Endothelial cell of umbilical vein (primary cell): ENCODE results near the gene STXBP5. TPM values are rescaled to one million over a fixed set of nuclear protein-coding genes. Genes with fewer than 3 reads are reported as not detected.

Experiments
- BruUV-seq: library from RNA; stranded (reverse); fragments of 400-500 nt; replicated peaks from 2 replicates; lab custom pipeline; 2021; lab: Mats Ljungman, UMichigan
- CTCF ChIA-PET: fragments of 300-600, 350-600 bp; sonication (Branson Sonifier 250); formaldehyde crosslinking; loops from one replicate; lab custom pipeline; 2021; ENCODE audit warnings: antibody characterized with exemption, inconsistent platforms; lab: Charles Lee
- POLR2A ChIA-PET: fragments of 300-600, 350-600 bp; sonication (Branson Sonifier 250); formaldehyde crosslinking; loops from one replicate; lab custom pipeline; 2021; ENCODE audit warnings: antibody characterized with exemption, inconsistent platforms; lab: Charles Lee
- DNase-seq: peaks from one replicate; pipeline ENCODE4 v3.0.0-alpha.2; 2011; ENCODE audit warnings: low read depth, low spot score
- FAIRE-seq: peaks from 2 replicates; lab custom pipeline; 2011; peaks lifted over from hg19 to GRCh38; lab: Jason Lieb, UNC
- H2AFZ ChIP-seq: 2 replicates; pipeline ENCODE4 v1.6.0; 2012; ENCODE audit warnings: low read depth, low read length, control low read depth, inconsistent platforms
- H3K27ac ChIP-seq: 2 replicates; pipeline ENCODE4 v1.5.1; 2011; ENCODE audit warnings: low read depth, mild to moderate bottlenecking, control low read depth, low read length, moderate library complexity; ENCODE audit not compliant: insufficient read depth
- H3K27me3 ChIP-seq, 2 experiments: 2 replicates each; pipeline versions ENCODE4 v1.6.0 to v1.6.1; 2011; ENCODE audit warnings: low read length in 2 of 2, mixed read lengths in 1 of 2; ENCODE audit not compliant: control insufficient read depth in 2 of 2, insufficient read depth in 2 of 2
- H3K36me3 ChIP-seq, 2 experiments: 2 replicates in 1 of 2; 3 replicates in 1 of 2; pipeline ENCODE4 v1.5.1; 2011; ENCODE audit warnings: low read length in 2 of 2, mild to moderate bottlenecking in 1 of 2, moderate library complexity in 1 of 2; ENCODE audit not compliant: control insufficient read depth in 2 of 2, insufficient read depth in 2 of 2; ENCODE audit errors: extremely low read depth in 1 of 2
- H3K4me1 ChIP-seq: 3 replicates; pipeline ENCODE4 v1.5.1; 2011; ENCODE audit warnings: mild to moderate bottlenecking, low read length; ENCODE audit not compliant: control insufficient read depth, insufficient read depth; ENCODE audit errors: extremely low read depth
- H3K4me2 ChIP-seq: 2 replicates; pipeline ENCODE4 v1.6.1; 2011; ENCODE audit warnings: low read length, control low read depth, mixed read lengths; ENCODE audit not compliant: insufficient read depth
- H3K4me3 ChIP-seq, 3 experiments: fragments of 200-600 bp in 1 of 3; sonication (generic), shearing (Covaris generic) in 1 of 3; replicated peaks in 1 of 3; 2 replicates each; pipeline ENCODE4 v1.5.1; 2011 to 2016; ENCODE audit warnings: control low read depth in 3 of 3, low read length in 3 of 3, mild to moderate bottlenecking in 2 of 3, inconsistent platforms in 1 of 3, low read depth in 1 of 3, moderate library complexity in 1 of 3; ENCODE audit not compliant: insufficient read depth in 1 of 3
- H3K79me2 ChIP-seq: 2 replicates; pipeline ENCODE4 v1.6.0; 2012; ENCODE audit warnings: low read length, inconsistent platforms; ENCODE audit not compliant: control insufficient read depth, insufficient read depth
- H3K9ac ChIP-seq: replicated peaks from 2 replicates; pipeline ENCODE3; 2011; ENCODE audit warnings: low read length, control low read depth; ENCODE audit not compliant: insufficient read depth; ENCODE audit errors: extremely low read depth
- H3K9me1 ChIP-seq: replicated peaks from 3 replicates; pipeline ENCODE4 v1.6.0; 2011; ENCODE audit warnings: mild to moderate bottlenecking, low read length; ENCODE audit not compliant: control insufficient read depth, insufficient read depth; ENCODE audit errors: extremely low read depth
- H3K9me3 ChIP-seq: replicated peaks from 2 replicates; pipeline ENCODE4 v1.5.1; 2012; ENCODE audit warnings: low read length, inconsistent platforms; ENCODE audit not compliant: control insufficient read depth, insufficient read depth
- H4K20me1 ChIP-seq: replicated peaks from 2 replicates; pipeline ENCODE3; 2011; ENCODE audit warnings: mild to moderate bottlenecking, low read length; ENCODE audit not compliant: control insufficient read depth, insufficient read depth; ENCODE audit errors: extremely low read depth
- EZH2 ChIP-seq: IDR thresholded peaks from 2 replicates; pipeline ENCODE4 v1.6.1; 2012; ENCODE audit warnings: borderline replicate concordance, low read depth, mild to moderate bottlenecking, moderate library complexity, low read length, inconsistent platforms; ENCODE audit not compliant: severe bottlenecking
- FOS ChIP-seq: IDR thresholded peaks from 2 replicates; pipeline ENCODE4 v1.6.1; 2011; ENCODE audit warnings: mild to moderate bottlenecking, low read length, moderate library complexity, borderline replicate concordance; ENCODE audit not compliant: insufficient read depth
- GATA2 ChIP-seq: IDR thresholded peaks from 2 replicates; pipeline ENCODE4 v1.7.0; 2011; ENCODE audit warnings: low read depth, mild to moderate bottlenecking, moderate library complexity, mixed read lengths, low read length; ENCODE audit not compliant: insufficient read length, insufficient read depth
- JUN ChIP-seq: IDR thresholded peaks from 2 replicates; pipeline ENCODE4 v1.6.1; 2011; ENCODE audit warnings: borderline replicate concordance, low read depth; ENCODE audit not compliant: insufficient read length, insufficient read depth
- MYC ChIP-seq: IDR thresholded peaks from one replicate; pipeline ENCODE4 v1.6.1; 2011; ENCODE audit warnings: mild to moderate bottlenecking, low read depth, low read length
- POLR2A ChIP-seq: IDR thresholded peaks from 2 replicates; pipeline ENCODE4 v1.6.1; 2012; ENCODE audit warnings: low read depth, mild to moderate bottlenecking, control low read depth, low read length
- POLR2AphosphoS5 ChIP-seq: IDR thresholded peaks from 2 replicates; pipeline ENCODE4 v1.6.1; 2012; ENCODE audit warnings: low read depth, mild to moderate bottlenecking, control low read depth, low read length, moderate library complexity; ENCODE audit not compliant: insufficient read depth
- dilution Hi-C: fragments of 300-500 bp; cut with MboI; formaldehyde crosslinking; loops from one replicate; pipeline ENCODE4 v1.15.0; 2019; ENCODE audit warnings: low sequenced_read_pairs; ENCODE audit not compliant: extremely low pct_ligation_motif_present
- intact Hi-C: fragments of 100-400 bp; cut with micrococcal nuclease; formaldehyde crosslinking; loops from one replicate; pipeline ENCODE4 v1.10.0; 2022
- polyA plus RNA-seq, 4 experiments: library from polyadenylated mRNA; depleted of rRNA in 3 of 4; stranded (reverse) in 3 of 4; unstranded in 1 of 4; fragments of >200 nt; gene quantifications; 2 replicates each; pipeline versions ENCODE4 v1.2.1 to v1.2.3, GENCODE V29; 2011 to 2012; ENCODE audit warnings: missing spikeins in 1 of 4
- total RNA-seq: library from RNA; stranded (reverse); gene quantifications from 2 replicates; pipeline ENCODE4 v1.2.3, GENCODE V29; 2021
- TF ChIP-seq, protein P1 (sequence below), 2 donors: IDR thresholded peaks; 1 replicate in 1 of 2; 2 replicates in 1 of 2; pipeline ENCODE4 v1.5.1; 2011; ENCODE audit warnings: low read length in 2 of 2, mild to moderate bottlenecking in 2 of 2, moderate library complexity in 2 of 2, control low read depth in 1 of 2, inconsistent platforms in 1 of 2, low read depth in 1 of 2; ENCODE audit not compliant: insufficient read depth in 1 of 2; ENCODE audit errors: extremely low read depth in 1 of 2
- TF ChIP-seq, protein P2 (sequence below): IDR thresholded peaks from 2 replicates; pipeline ENCODE4 v1.6.1; 2011; ENCODE audit not compliant: insufficient read depth, insufficient read length

STXBP5 gene
- total and polyA plus RNA-seq, 2 donors (not counting 3 experiments of a cell fraction or from before 2014, with no cell fraction given), result 7.1 to 21.8 TPM

DNA sequence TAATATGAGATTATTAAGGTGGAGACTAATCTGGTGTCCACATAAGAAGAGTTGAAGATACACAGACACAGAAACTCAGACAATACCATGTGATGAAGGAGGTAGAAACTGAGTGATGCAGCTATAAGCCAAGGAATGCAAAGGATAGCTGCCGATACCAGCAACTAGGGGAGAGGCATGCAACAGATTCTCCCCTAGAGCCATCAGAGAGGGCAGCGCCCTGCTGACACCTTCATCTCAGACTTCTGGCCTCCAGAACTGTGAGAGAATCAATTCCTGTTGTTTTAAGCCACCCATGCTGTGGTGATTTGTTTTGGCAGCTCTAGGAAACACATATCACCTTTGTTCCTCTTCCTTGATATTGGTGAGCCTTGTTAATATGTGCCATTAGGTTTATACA is 41.5 kb downstream of the STXBP5 start:
- FAIRE-seq, result no peak
- BruUV-seq, result no TSS peak
- Histone ChIP-seq H3K79me2 (peaks cover 2% of the 10 kb centered on the region), H3K4me2 (no peak overlapping the region), H3K4me3 (no peak overlapping the region), H3K36me3 (peaks cover 0 to 3% of the 10 kb centered on the region in 2 experiments), H2AFZ (no peak overlapping the region), H3K4me1 (no peaks in the 10 kb centered on the region), H3K27me3 (no peaks in the 10 kb centered on the region), H3K9me3 (no peaks in the 10 kb centered on the region), H3K27ac (no peak overlapping the region), H3K9me1 (no peaks in the 10 kb centered on the region), H4K20me1 (no peaks in the 10 kb centered on the region), H3K9ac (no peak overlapping the region)
- intact Hi-C loops, result no loop called here
- ChIA-PET CTCF (interaction anchor here (0.9 kb wide), 1 partner anchor 10 kb away, joined by 3 read pairs; no protein-coding TSS in a partner anchor), POLR2A (no interaction called here)
- dilution Hi-C loops, result no loop called here
- TF ChIP-seq, protein P1, sequence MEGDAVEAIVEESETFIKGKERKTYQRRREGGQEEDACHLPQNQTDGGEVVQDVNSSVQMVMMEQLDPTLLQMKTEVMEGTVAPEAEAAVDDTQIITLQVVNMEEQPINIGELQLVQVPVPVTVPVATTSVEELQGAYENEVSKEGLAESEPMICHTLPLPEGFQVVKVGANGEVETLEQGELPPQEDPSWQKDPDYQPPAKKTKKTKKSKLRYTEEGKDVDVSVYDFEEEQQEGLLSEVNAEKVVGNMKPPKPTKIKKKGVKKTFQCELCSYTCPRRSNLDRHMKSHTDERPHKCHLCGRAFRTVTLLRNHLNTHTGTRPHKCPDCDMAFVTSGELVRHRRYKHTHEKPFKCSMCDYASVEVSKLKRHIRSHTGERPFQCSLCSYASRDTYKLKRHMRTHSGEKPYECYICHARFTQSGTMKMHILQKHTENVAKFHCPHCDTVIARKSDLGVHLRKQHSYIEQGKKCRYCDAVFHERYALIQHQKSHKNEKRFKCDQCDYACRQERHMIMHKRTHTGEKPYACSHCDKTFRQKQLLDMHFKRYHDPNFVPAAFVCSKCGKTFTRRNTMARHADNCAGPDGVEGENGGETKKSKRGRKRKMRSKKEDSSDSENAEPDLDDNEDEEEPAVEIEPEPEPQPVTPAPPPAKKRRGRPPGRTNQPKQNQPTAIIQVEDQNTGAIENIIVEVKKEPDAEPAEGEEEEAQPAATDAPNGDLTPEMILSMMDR (IDR thresholded peaks at IDR 0.05; ENCODE audit: extremely low read depth in 1 of 2, insufficient read depth in 1 of 2, low read depth in 1 of 2, low read length in 2 of 2), result no peak
- TF ChIP-seq MYC (no peak), GATA2 (no peak), POLR2AphosphoS5 (no peak), POLR2A (no peak), EZH2 (no peak), JUN (no peak), FOS (no peak)
- TF ChIP-seq, protein P2, sequence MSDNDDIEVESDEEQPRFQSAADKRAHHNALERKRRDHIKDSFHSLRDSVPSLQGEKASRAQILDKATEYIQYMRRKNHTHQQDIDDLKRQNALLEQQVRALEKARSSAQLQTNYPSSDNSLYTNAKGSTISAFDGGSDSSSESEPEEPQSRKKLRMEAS, result no peak
- DNase-seq, result no peak
